CD4-positive, alpha-beta T cell treated with Interleukin-10 for 1 hour (primary cell): Measurements from ENCODE around the gene HOXB3.
"Not testable (repeated sequence)": the region's sequence is repeated elsewhere in the genome, so short reads cannot be mapped to it uniquely, and the experiment has no call there.

Experiments used
- DNase-seq: peaks from one replicate; pipeline ENCODE4 v3.0.0-alpha.2; 2020

HOXB3 gene

DNA sequence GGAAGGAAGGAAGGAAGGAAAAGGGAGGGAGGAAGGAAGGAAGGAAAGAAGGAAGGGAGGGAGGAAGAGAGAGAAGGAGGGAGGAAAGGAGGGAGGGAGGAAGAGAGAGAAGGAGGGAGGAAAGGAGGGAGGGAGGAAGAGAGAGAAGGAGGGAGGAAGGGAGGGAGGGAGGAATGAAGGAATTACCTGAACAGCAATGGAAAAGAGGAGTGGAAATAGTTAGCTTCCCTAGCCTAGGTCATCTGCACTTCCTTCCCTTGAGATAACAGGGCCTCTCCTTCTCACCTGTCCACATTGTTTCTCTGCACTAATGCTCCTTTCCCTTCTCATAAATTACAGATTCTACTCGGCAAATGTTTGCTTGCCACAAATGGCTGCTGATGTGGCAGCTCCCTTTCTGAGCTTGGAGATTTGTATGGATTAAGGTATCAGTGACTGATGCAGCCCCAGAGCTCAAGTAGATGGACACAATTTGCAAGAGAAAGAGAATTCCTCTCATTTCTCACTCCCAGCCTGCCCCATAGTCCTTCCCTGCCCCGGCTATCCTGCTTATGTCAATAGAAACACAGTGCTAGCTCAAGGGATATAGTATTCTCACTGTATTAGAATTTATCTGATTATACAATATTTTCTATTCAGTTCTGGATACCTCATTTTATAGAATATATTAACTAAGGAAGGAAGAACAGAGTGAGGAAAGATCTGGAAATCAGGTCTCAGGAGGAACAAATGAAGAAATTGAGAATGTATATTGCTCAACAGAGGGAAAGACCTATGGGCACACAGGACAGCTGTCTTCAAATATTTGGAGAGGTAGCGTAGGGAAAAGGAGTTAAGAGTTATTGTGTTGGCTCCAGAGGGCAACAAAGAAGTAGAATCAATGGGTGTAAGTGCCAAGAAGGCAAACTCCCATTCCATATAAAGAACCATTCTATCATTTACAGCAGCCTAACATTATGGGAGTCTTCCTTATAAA lies 73.8 kb downstream of the HOXB3 start:
- DNase-seq = no peak

DNA sequence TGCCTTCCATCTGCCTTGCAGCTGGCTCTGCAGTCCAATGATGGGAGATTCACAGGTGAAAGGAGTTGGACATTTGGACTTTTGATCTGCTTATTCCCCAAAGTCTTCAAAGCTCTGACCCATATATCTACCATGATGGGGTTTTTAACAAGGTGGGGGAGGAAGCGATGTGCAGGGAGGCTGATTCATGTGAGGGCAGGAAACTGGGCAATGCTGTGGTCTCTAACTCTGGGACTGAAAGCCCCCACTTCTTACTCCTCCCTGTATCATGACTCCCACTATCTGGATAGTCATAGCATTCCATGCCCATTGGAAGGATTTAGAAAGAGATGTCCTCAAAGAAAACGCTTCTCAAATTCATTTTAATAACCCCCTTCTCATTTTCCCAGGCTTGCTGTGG lies 75.6 kb downstream of the HOXB3 start:
- DNase-seq = no peak

DNA sequence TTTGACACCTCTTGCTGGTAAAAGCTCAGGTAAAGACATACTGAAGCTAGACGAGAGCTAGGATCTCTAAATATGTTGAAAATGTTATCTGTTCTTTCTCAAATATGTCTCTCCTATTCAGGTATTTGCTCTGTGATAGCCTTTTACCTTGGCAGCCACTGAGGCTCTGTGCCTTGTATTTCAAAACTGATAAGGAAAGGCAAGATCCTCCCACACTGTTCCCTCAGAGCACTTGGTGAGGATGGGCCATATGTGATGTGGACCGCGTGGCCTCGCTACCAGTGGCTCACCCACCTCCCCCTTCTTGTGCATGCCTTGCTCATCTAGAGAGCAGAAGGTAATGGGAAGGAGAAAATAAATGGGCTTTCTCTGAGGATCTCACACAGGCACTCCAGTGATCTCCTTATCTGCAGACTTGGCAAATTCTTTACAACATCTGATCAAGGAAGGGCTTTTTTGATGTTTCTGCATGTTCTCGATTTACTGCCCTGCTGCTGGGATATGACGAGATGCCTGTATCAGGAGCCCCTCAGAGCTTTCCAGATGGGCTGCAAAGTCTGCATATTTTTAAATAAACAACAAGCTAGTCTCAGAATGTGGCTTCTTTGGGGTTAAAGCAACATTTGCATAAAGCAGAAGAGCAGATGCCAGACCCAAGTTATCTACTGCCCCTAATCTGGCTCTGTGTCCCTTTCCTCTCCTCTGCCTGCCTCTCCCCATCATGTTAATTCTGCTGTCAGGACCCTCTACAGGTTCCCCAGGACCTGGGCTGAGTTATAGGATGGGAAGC lies 76.2 kb downstream of the HOXB3 start:
- DNase-seq = no peak

DNA sequence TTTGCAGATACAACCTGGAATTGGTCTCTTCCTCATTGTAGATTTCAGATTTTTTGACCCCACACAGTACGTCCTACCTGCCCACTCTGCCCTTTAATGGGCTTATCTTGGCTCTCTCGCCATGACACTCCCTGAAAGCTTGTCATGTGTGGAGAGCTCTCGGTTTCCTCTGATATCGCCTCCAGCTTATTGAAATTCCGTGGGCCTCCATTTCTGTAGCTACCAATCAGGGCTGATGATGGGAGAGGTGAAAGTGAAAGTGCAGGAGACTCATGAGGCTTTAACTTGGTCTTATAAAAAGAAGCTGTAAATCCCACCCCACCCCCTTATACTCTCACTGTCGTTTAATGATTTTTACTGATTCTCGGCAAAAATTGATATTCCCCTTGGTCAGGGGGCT lies 76.9 kb downstream of the HOXB3 start:
- peak; percentile 46 for DNase-seq

DNA sequence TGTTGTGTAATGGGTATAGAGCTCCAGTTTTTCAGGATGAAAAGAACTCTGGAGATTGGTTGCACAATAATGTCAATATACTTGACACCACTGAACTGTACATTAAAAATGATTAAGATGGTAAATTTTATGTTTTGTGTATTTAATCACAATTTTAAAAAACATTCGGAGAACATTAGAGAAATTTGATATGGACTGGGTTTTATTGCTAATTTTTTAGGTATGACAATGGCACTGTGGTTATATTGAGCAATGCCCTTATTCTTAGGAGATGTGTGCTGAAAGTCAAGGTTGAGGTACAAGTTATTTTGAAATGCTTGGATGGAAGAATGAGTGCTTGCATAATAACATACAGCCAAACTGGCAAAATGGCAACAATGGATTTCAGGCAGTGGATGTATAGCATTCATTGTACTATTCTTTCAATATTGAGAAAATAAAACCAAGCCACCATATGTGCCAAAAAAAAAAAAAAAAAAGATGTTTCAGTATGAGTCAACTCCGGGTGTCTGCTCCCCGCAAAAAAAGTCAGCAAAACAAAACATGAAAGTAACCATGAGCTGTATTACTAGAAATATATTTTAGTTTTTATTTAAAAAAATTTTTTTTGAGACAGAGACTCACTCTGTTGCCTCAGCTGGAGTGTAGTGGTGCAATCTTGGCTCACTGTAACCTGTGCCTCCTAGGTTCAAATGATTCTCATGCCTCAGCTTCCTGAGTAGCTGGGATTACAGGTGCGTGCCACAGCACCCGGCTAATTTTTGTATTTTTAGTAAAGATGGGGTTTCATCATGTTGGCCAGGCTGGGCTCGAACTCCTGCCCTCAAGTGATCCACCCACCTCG lies 79.1 kb downstream of the HOXB3 start:
- DNase-seq = peak; percentile 59

DNA sequence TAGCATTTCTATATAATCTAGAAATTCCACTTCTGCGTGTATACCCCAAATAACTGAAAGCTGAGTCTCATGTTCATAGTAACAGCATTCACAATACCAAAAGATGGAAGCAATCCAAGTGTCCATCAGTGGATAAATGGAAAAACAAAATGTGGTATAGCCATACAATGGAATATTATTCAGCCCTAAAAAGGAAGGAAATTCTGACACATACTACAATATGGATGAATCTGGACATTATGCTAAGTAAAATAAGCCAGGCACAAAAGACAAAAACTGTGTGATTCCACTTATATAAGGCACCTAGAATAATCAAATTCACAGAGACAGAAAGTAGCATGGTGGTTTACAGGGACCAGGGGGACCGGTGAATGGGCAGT lies 79.7 kb downstream of the HOXB3 start:
- DNase-seq = no peak

DNA sequence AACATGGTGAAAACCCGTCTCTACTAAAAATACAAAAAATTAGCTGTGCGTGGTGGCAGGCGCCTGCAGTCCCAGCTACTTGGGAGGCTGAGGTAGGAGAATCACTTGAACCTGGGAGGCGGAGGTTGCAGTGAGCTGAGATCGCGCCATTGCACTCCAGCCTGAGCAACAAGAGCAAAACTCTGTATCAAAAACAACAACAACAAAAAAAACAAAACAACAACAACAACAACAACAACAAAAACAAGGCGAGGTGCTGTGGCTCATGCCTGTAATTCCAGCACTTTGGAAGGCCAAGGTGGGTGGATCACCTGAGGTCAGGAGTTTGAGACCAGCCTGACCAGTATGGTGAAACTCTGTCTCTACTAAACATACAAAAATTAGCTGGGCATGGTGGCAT lies 80.3 kb downstream of the HOXB3 start:
- DNase-seq = not testable (repeated sequence)

DNA sequence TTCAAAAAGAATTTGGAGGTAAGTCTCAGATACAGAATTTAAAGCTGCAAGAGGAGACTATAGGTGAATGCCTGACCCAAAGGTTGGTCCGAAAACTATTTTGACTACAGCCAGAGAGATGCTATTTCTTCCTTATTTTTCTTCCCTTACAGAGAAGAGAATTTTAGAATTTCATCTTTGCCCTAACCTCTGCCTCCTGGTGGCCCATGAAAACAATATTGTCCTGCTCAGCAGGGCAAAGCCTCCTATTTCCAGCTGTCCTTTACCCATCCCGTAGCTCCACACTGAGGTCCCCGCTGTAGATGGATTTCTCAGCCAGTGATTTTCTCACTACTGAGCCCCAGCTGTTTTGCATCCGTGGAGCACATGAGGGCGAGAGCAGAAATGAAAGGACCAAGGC lies 83.8 kb downstream of the HOXB3 start:
- no peak for DNase-seq

DNA sequence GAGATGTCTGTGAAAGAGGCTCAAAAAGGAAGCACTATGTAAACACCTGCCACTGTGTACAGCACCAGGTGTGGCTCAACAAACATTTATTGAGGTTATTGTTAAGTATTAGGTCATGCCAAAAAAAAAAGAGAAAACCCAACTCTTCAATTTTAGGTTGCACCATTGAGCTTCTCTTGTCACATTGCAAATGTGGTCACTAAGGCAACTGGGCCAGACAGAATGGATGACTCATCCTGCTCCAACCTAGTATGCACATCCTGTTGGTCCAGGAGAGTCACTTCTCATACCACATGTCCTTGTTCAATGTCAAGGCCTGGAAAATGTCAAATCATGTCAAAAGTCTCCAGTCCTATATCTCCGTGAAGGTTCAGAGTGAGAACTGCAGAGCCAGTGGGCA lies 84.3 kb downstream of the HOXB3 start:
- DNase-seq = peak; percentile 74

DNA sequence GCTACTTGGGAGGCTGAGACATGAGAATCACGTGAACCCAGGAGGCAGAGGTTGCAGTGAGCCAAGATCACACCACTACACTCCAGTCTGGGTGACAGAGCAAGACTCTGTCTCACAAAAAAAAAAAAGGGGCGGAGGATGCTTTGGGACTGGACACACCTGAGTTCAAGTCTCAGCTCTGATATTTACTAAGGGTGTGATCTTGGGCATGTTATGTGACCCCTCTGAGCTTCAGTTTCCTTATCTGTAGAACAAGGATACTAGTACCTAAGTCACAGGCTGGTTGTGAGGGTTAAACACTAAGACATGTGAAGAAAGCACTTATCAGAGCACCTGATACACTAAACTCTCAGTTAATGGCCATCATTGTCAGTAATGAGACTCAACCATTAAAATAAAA lies 85.1 kb downstream of the HOXB3 start:
- no peak for DNase-seq

DNA sequence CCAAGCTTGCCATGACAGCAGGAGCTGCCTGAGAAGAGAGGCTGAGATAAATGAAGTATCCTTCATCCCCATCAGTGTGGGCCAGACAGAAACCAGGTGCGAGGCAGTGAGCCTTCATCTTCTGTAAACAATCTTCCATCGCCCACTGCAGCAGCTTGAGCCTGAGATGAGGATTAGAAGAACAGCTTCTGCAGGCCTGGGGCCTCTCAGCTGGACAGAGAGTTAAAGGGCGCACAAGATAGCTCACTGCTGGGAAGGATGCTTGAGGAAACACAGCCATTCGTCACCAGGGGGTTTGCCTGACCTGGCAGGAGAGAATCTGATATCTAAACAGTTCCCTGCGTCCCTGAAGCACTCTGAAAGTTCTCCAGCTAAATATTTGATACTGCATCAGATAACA lies 86.3 kb downstream of the HOXB3 start:
- no peak for DNase-seq

DNA sequence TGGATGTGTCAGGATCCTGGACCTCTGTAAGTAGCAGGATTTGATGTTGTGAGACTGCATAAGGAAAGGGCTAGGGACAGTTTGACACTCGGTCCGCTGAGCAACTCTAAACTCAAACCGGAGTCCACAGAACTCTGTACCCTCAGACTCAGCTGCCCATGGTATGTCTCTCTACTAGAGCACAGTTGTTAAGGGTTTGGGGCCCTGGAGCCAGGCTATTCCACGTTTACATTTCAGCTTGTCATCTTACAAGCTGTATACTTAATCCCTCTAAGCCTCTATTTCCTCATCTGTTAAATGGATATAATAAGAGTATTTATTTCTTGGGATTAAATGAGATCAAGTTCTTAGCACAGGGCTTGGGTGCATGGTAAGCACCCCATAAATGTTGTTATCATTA lies 87.1 kb downstream of the HOXB3 start:
- no peak for DNase-seq

DNA sequence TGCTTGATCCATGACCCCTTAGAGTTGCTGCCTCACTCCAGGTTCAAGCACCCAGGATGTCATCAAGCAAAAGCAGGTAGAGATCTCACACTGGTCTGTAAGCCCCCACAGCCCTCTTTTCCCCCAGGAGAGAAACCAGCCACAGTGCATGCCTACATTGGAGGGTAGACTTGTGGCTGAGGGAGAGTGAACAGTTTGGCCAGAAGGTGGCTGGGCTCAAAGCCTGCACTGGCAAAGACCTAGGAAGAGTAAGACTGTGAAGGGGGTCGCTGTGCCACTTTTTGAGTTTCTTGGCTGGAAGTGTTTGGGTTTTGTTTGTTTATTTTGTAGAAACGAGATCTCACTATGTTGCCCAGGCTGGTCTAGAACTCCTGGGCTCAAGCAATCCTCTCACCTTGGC lies 87.7 kb downstream of the HOXB3 start:
- DNase-seq = no peak

DNA sequence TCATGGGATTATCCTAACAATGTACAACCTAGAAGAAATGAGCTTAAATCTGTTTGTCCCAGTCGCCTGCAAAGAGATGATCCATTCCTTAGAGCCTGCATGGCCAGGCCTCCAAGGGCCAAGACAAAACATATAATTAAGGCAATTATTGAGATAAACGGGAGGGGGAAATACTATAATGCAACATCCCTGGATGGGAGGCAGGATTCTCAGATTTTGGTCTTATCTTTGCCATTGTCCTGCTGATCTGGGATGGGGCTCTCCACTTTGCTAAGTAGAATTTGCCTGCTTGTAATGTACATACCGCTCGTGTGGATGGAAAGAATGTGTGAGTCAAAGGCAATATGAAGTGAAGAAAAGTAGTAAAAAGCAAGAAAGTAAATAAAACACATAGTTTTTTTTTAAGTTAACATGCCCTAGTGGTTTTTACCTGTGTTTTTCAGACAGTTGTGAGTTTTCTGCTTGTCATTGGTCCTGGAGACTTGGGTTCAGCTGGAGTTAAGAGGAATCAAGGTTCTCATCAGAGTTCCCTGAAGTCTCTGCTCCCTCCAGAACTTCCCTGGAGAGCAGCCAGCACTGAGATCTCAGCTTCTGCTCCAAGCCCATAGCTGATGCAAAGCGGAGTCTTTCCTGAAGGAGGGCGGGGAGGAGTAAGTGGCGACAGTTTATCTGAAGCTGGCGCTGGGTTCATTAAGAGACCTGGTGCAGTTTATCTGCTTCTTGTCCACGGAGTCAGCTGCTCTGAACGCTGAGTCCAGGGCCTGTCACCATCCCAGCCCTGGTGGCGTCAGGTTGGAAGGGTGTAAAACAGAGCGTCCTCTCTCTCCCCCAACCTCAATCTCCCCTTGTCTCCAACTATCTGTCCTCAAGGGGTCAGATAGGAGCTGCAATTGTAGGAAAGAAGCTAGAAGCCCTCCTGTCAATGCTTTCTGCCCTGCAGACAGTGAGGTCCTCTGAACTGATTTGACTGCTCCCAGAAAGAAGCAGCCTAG lies 89.3 kb downstream of the HOXB3 start:
- no peak for DNase-seq

DNA sequence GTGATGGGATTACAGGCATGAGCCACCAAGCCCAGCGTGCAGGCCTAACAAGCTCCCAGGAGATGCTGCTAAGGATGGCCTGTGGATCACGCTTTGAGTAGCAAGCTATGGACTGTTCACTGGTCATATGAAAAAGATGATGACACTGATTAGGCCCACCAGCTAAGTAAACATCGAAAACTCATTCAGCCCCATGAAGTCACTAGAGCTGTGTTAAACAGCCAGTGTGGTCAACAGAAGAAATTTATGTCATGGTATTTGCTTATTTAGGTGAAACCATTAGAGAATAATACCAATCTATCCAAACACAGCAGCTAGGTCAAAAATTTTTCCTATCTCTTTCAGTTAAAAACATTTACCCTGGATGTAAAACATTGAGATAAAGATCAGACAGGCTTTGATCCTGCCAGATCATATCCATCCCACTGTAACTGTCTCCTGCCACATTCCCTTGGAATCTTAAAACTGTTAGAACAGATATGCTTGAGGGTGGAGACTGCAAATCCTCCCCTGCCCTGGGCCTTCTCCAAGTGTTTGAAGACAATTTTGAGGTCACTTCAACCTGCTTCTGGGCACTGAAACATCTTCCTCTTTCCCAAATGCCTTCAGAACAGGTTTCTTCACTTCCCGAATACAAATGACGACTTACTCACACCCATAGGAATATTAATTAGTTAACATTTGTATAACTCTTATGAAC lies 90.2 kb downstream of the HOXB3 start:
- no peak for DNase-seq

DNA sequence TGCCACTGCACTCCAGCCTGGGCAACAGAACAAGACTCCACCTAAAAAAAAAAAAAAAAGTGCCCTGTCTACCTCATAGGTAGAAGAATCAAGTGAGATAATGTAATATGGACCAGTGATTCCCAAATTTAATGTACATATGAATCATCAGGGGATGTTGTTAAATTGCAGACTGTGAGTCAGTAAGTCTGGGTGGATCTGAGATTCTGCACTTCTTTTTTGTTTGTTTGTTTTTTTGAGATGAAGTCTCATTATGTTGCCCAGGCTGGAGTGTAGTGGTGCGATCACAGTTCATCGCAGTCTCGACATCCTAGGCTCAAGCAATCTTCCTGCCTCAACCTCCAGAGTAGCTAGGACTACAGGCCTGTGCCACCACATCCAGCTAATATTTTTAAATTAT lies 90.8 kb downstream of the HOXB3 start:
- DNase-seq = no peak
